Measurements from ENCODE around the gene CCDC148. TPM values are rescaled to one million over a fixed set of nuclear protein-coding genes. Genes with fewer than 3 reads are reported as not detected.

The CCDC148 gene
- total and polyA plus RNA-seq, 10 of the 15 experiments (the other 5 are each of a cell fraction or from before 2014, with no cell fraction given), result 0.07 to 0.30 (median 0.18) TPM; not detected in 7

- TF ChIP-seq IRF5 (IDR thresholded peaks at IDR 0.05; ENCODE audit: borderline replicate concordance) (no peak), ZNF24 (IDR thresholded peaks at IDR 0.05) (no peak), SIX5 (IDR thresholded peaks at IDR 0.05; ENCODE audit: low read depth, low read length, severe bottlenecking) (no peak), ZNF207 (IDR thresholded peaks at IDR 0.05; ENCODE audit: borderline replicate concordance) (no peak)
These were observed 48.9 kb upstream of the CCDC148 start (continued) for GRCh38 chr2:158505448-158505934.

GRCh38 chr2:158504088-158504487 lies 47.5 kb upstream of the CCDC148 start:
- FAIRE-seq (no peak), DNase-seq (ENCODE audit: low read depth, low spot score) (no peak), ATAC-seq (no peak)
- H3K4me2 ChIP-seq (ENCODE audit: control insufficient read depth, insufficient read depth), result no peak overlapping the region
- ChIA-PET CTCF (no interaction called here), POLR2A (no interaction called here), SMC1A (ENCODE audit: uncharacterized antibody, unreplicated experiment) (no interaction called here), RAD21 (ENCODE audit: unreplicated experiment) (no interaction called here)
- in situ Hi-C loops (cut with MboI), result no loop called here
- no peaks in the 10 kb centered on the region for H4K20me1 ChIP-seq (ENCODE audit: control insufficient read depth, insufficient read depth)
- no TSS peak for BruUV-seq (replicated peaks)
- H3K27me3 ChIP-seq (replicated peaks in 1 of 2; ENCODE audit: control insufficient read depth in 2 of 2, insufficient read depth in 2 of 2, low read length in 1 of 2), result no peaks in the 10 kb centered on the region
- intact Hi-C loops (cut with micrococcal nuclease; ENCODE audit: unreplicated experiment), result no loop called here
- no peak overlapping the region for H3K9ac ChIP-seq (ENCODE audit: control insufficient read depth, insufficient read depth, low read length)
- H3K36me3 ChIP-seq (ENCODE audit: control insufficient read depth in 2 of 2, insufficient read depth in 2 of 2, low read length in 1 of 2), result no peaks in the 10 kb centered on the region
- H3K9me3 ChIP-seq (replicated peaks; ENCODE audit: control insufficient read depth, insufficient read depth, low read length), result no peaks in the 10 kb centered on the region
- H2AFZ ChIP-seq (ENCODE audit: control insufficient read depth, low read depth, low read length), result no peak overlapping the region
- H3K4me1 ChIP-seq (ENCODE audit: control insufficient read depth, insufficient read depth, low read length), result no peaks in the 10 kb centered on the region
- H3K27ac ChIP-seq (ENCODE audit: control insufficient read depth, insufficient read depth), result no peak overlapping the region
- H3K79me2 ChIP-seq (ENCODE audit: control insufficient read depth, insufficient read depth, low read length), result no peaks in the 10 kb centered on the region
- 100% methylated on average over 3 of the region's 3 CpGs for WGBS (ENCODE audit: insufficient coverage, insufficient replicate concordance, low lambda C conversion rate, missing lambda C conversion rate)
- no peak overlapping the region for H3K4me3 ChIP-seq
- TF ChIP-seq POU2F2 (IDR thresholded peaks at IDR 0.05; ENCODE audit: borderline replicate concordance, low read depth, low read length), result no peak
- no peak for TF ChIP-seq POLR2AphosphoS2 (IDR thresholded peaks at IDR 0.05; ENCODE audit: low read depth, low read length)
- no peak for TF ChIP-seq CEBPB (IDR thresholded peaks at IDR 0.05; ENCODE audit: borderline replicate concordance in 1 of 2, low read depth in 2 of 2, low read length in 2 of 2)
- no peak for TF ChIP-seq ZSCAN29 (IDR thresholded peaks at IDR 0.05)
- no peak for TF ChIP-seq ETV6 (conservative IDR thresholded peaks at IDR 0.05 in 1 of 2, IDR thresholded peaks at IDR 0.05 in 1 of 2; ENCODE audit: borderline replicate concordance in 1 of 2, low read depth in 1 of 2)
- no peak for TF ChIP-seq RB1 (IDR thresholded peaks at IDR 0.05; ENCODE audit: borderline replicate concordance)
- TF ChIP-seq ATF3 (IDR thresholded peaks at IDR 0.05; ENCODE audit: borderline replicate concordance, extremely low read depth, low read depth, low read length), result no peak
- no peak for TF ChIP-seq JUNB (IDR thresholded peaks at IDR 0.05)
- no peak for TF ChIP-seq BCL3 (IDR thresholded peaks at IDR 0.05; ENCODE audit: borderline replicate concordance, insufficient read depth, low read depth, low read length, poor library complexity, severe bottlenecking)
- no peak for TF ChIP-seq TARDBP (IDR thresholded peaks at IDR 0.05; ENCODE audit: borderline replicate concordance)
- no peak for TF ChIP-seq ZNF24 (IDR thresholded peaks at IDR 0.05)
- TF ChIP-seq DPF2 (IDR thresholded peaks at IDR 0.05), result no peak
- no peak for TF ChIP-seq E2F8 (IDR thresholded peaks at IDR 0.05; ENCODE audit: low read depth, partially characterized antibody)
- no peak for TF ChIP-seq STAT1 (conservative IDR thresholded peaks at IDR 0.05)
- no peak for TF ChIP-seq NFXL1 (IDR thresholded peaks at IDR 0.05; ENCODE audit: borderline replicate concordance)
